Measurements from ENCODE around the gene PLCB2. TPM values are rescaled to one million over a fixed set of nuclear protein-coding genes. Genes with fewer than 3 reads are reported as not detected.

Gene PLCB2
- total RNA-seq, 3 donors from 2014 or later (not counting 1 experiment from before 2014, with no cell fraction given), result 345 to 440 (median 432) TPM

DNA sequence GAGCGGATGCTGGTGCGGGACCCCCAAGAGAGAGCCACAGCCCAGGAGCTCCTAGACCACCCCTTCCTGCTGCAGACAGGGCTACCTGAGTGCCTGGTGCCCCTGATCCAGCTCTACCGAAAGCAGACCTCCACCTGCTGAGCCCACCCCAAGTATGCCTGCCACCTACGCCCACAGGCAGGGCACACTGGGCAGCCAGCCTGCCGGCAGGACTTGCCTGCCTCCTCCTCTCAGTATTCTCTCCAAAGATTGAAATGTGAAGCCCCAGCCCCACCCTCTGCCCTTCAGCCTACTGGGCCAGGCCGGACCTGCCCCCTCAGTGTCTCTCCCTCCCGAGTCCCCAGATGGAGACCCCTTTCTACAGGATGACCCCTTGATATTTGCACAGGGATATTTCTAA, 31.8 kb downstream of the PLCB2 start:
- no peaks in the 10 kb centered on the region for H3K36me3 Mint-ChIP-seq
- H3K4me3 Mint-ChIP-seq, result no peak overlapping the region
- Histone ChIP-seq H3K27ac (ENCODE audit: low read length) (no peak overlapping the region), H3K36me3 (ENCODE audit: control insufficient read depth, insufficient read depth, low read length) (no peaks in the 10 kb centered on the region), H3K4me3 (ENCODE audit: low read length) (no peak overlapping the region), H3K9me3 (ENCODE audit: control insufficient read depth, insufficient read depth, low read length) (no peaks in the 10 kb centered on the region), H3K4me1 (ENCODE audit: control insufficient read depth, insufficient read depth, low read length) (peaks cover 25% of the 10 kb centered on the region), H3K27me3 (ENCODE audit: control insufficient read depth, insufficient read depth, low read length) (peaks cover 12% of the 10 kb centered on the region)
- ATAC-seq (no peak), DNase-seq (no peak)
- intact Hi-C loops (cut with micrococcal nuclease), result loop anchor here (5.0 kb wide), 1 partner anchor 489 kb away; no protein-coding TSS in a partner anchor
- WGBS (ENCODE audit: insufficient coverage), result 92% methylated on average over 7 of the region's 7 CpGs
- no peaks in the 10 kb centered on the region for H3K9me3 Mint-ChIP-seq
- peaks cover 11 to 27% of the 10 kb centered on the region in 2 donors for H3K27me3 Mint-ChIP-seq (ENCODE audit: low read depth in 2 of 2)
- TF ChIP-seq, protein P1, sequence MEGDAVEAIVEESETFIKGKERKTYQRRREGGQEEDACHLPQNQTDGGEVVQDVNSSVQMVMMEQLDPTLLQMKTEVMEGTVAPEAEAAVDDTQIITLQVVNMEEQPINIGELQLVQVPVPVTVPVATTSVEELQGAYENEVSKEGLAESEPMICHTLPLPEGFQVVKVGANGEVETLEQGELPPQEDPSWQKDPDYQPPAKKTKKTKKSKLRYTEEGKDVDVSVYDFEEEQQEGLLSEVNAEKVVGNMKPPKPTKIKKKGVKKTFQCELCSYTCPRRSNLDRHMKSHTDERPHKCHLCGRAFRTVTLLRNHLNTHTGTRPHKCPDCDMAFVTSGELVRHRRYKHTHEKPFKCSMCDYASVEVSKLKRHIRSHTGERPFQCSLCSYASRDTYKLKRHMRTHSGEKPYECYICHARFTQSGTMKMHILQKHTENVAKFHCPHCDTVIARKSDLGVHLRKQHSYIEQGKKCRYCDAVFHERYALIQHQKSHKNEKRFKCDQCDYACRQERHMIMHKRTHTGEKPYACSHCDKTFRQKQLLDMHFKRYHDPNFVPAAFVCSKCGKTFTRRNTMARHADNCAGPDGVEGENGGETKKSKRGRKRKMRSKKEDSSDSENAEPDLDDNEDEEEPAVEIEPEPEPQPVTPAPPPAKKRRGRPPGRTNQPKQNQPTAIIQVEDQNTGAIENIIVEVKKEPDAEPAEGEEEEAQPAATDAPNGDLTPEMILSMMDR (IDR thresholded peaks at IDR 0.05), result no peak
- H3K4me1 Mint-ChIP-seq, result peaks cover 0 to 11% of the 10 kb centered on the region in 2 donors
- H3K27ac Mint-ChIP-seq, result no peak overlapping the region

DNA sequence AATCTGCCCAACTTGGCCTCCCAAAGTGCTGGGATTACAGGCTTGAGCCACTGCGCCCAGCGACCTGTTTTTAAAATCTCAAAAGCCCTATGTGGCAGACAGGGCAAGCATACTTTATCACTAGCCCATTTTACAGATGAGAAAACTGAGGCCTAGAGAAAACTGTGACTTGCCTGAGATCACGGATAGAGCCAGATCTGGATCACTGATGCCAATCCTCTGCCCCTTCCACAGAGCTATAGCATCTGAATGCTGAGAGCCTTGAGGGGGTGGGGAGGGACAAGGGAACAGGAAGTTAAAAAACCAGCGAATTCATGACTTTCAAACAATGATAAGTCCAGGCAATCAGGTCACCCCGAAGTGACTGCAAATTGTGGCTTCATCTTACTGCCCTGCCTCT, 32.2 kb downstream of the PLCB2 start:
- H3K27ac ChIP-seq (ENCODE audit: low read length), result no peak overlapping the region
- WGBS (ENCODE audit: insufficient coverage), result 62% methylated on average over 4 of the region's 5 CpGs
- no peak for DNase-seq
- no peak overlapping the region for H3K4me3 ChIP-seq (ENCODE audit: low read length)
- H3K4me1 Mint-ChIP-seq, result peaks cover 0 to 10% of the 10 kb centered on the region in 2 donors
- H3K36me3 ChIP-seq (ENCODE audit: control insufficient read depth, insufficient read depth, low read length), result no peaks in the 10 kb centered on the region
- peaks cover 8% of the 10 kb centered on the region for H3K27me3 ChIP-seq (ENCODE audit: control insufficient read depth, insufficient read depth, low read length)
- TF ChIP-seq, protein P1 (IDR thresholded peaks at IDR 0.05), result no peak
- H3K9me3 Mint-ChIP-seq, result no peaks in the 10 kb centered on the region
- no peak overlapping the region for H3K27ac Mint-ChIP-seq
- H3K27me3 Mint-ChIP-seq (ENCODE audit: low read depth in 2 of 2), result peaks cover 11 to 22% of the 10 kb centered on the region in 2 donors
- no peak overlapping the region for H3K4me3 Mint-ChIP-seq
- H3K4me1 ChIP-seq (ENCODE audit: control insufficient read depth, insufficient read depth, low read length), result peaks cover 25% of the 10 kb centered on the region
- H3K9me3 ChIP-seq (ENCODE audit: control insufficient read depth, insufficient read depth, low read length), result no peaks in the 10 kb centered on the region
- ATAC-seq, result no peak
- intact Hi-C loops (cut with micrococcal nuclease), result loop anchor here (5.0 kb wide), 1 partner anchor 488 kb away; no protein-coding TSS in a partner anchor
- H3K36me3 Mint-ChIP-seq, result no peaks in the 10 kb centered on the region

DNA sequence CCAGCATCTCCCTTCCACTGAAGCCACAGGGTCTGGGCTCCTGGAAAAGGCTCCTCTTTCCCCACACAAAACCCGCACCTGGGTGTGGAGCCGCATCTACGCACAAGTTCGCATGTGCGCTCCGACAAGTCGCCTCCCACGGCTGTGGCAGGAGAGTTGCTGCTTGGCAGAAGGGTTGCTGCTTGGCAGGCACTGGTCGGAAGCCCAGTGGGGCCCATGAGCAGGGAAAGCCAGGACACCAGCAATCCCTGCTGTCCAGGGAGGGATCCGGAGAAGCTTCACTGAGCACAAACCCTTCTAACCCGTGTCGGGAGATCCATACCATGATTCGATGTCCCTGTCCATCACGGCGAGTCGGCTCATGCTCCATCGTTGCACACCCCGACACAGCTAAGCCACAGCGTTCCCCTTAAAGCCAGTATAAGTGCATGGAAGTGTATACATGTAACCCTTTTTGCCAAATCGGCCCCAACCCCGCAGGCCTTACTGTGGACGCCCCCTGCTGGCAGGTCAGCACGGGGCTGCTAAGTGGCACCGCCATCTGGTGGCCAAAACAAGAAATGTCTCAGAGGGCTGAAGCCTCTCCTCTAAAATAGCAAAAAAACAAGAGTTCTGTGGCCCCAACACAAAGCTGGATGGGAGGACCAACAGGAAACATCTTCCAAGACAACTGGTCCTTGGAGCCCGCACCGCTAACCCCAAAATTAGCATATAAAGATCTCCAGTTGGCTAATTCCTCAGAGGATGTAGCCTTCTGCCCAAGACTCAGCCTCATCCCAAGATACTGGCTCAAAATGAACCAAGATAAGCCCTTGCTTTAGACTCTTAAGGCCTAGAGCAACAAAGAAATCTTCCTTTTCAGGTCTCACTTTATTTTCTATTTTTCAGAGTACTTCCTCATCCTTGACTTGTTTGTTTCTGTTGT, 33.1 kb downstream of the PLCB2 start:
- no peak overlapping the region for H3K27ac ChIP-seq (ENCODE audit: low read length)
- WGBS (ENCODE audit: insufficient coverage), result 57% methylated on average over 26 of the region's 26 CpGs
- peaks cover 8% of the 10 kb centered on the region for H3K27me3 ChIP-seq (ENCODE audit: control insufficient read depth, insufficient read depth, low read length)
- Mint-ChIP-seq H3K4me3 (no peak overlapping the region), H3K9me3 (no peaks in the 10 kb centered on the region), H3K27ac (peak overlapping the region in 1 of 2 donors; percentile 45), H3K27me3 (ENCODE audit: low read depth in 2 of 2) (peaks cover 11 to 17% of the 10 kb centered on the region in 2 donors), H3K4me1 (peaks cover 0 to 10% of the 10 kb centered on the region in 2 donors), H3K36me3 (no peaks in the 10 kb centered on the region)
- intact Hi-C loops (cut with micrococcal nuclease), result loop anchor here (1.0 to 5.0 kb wide), 5 partner anchors 37 to 587 kb away; partner anchors contain the start of gene PAK6
- H3K36me3 ChIP-seq (ENCODE audit: control insufficient read depth, insufficient read depth, low read length), result no peaks in the 10 kb centered on the region
- ATAC-seq (peak; percentile 85 to 92 (median 88)), DNase-seq (peak; percentile 86 to 95)
- H3K4me1 ChIP-seq (ENCODE audit: control insufficient read depth, insufficient read depth, low read length), result peaks cover 24% of the 10 kb centered on the region
- TF ChIP-seq, protein P1 (IDR thresholded peaks at IDR 0.05), result peak; percentile 100
- no peak overlapping the region for H3K4me3 ChIP-seq (ENCODE audit: low read length)
- no peaks in the 10 kb centered on the region for H3K9me3 ChIP-seq (ENCODE audit: control insufficient read depth, insufficient read depth, low read length)
